ENCODE results near the gene HMG20A. TPM values are rescaled to one million over a fixed set of nuclear protein-coding genes. Genes with fewer than 3 reads are reported as not detected.

The HMG20A gene
- total RNA-seq, 1 donor from 2014 or later: 35.5 TPM

- peak; percentile 81 for DNase-seq (ENCODE audit: low spot score)
- Mint-ChIP-seq H3K4me1 (ENCODE audit: low read depth) (peaks cover 49% of the 10 kb centered on the region), H3K36me3 (ENCODE audit: low read depth) (no peaks in the 10 kb centered on the region), H3K4me3 (ENCODE audit: unreplicated experiment) (no peak overlapping the region), H3K9me3 (ENCODE audit: low read depth) (peaks cover 3% of the 10 kb centered on the region), H3K27me3 (ENCODE audit: low read depth) (no peaks in the 10 kb centered on the region), H3K27ac (ENCODE audit: unreplicated experiment) (no peak overlapping the region)
- no peak for TF ChIP-seq CTCF (IDR thresholded peaks at IDR 0.05)
Measured at GRCh38 chr15:77529394-77530159, 108.9 kb downstream of the HMG20A start.

- no peaks in the 10 kb centered on the region for H3K27me3 Mint-ChIP-seq (ENCODE audit: low read depth)
- peaks cover 48% of the 10 kb centered on the region for H3K4me1 Mint-ChIP-seq (ENCODE audit: low read depth)
- DNase-seq (ENCODE audit: low spot score): peak; percentile 29
- H3K4me3 Mint-ChIP-seq (ENCODE audit: unreplicated experiment): no peak overlapping the region
- no peak for TF ChIP-seq CTCF (IDR thresholded peaks at IDR 0.05)
- no peak overlapping the region for H3K27ac Mint-ChIP-seq (ENCODE audit: unreplicated experiment)
- peaks cover 3% of the 10 kb centered on the region for H3K9me3 Mint-ChIP-seq (ENCODE audit: low read depth)
- no peaks in the 10 kb centered on the region for H3K36me3 Mint-ChIP-seq (ENCODE audit: low read depth)
Measured at GRCh38 chr15:77530576-77530975, 109.9 kb downstream of the HMG20A start.

- H3K27ac Mint-ChIP-seq (ENCODE audit: unreplicated experiment): no peak overlapping the region
- H3K36me3 Mint-ChIP-seq (ENCODE audit: low read depth): no peaks in the 10 kb centered on the region
- H3K4me1 Mint-ChIP-seq (ENCODE audit: low read depth): peaks cover 41% of the 10 kb centered on the region
- peaks cover 3% of the 10 kb centered on the region for H3K9me3 Mint-ChIP-seq (ENCODE audit: low read depth)
- DNase-seq (ENCODE audit: low spot score): peak; percentile 74
- H3K4me3 Mint-ChIP-seq (ENCODE audit: unreplicated experiment): no peak overlapping the region
- H3K27me3 Mint-ChIP-seq (ENCODE audit: low read depth): no peaks in the 10 kb centered on the region
- no peak for TF ChIP-seq CTCF (IDR thresholded peaks at IDR 0.05)
Measured at GRCh38 chr15:77531191-77532000, 110.7 kb downstream of the HMG20A start.

GRCh38 chr15:77532067-77532710, 111.5 kb downstream of the HMG20A start:
- H3K27me3 Mint-ChIP-seq (ENCODE audit: low read depth): no peaks in the 10 kb centered on the region
- peaks cover 33% of the 10 kb centered on the region for H3K4me1 Mint-ChIP-seq (ENCODE audit: low read depth)
- no peaks in the 10 kb centered on the region for H3K36me3 Mint-ChIP-seq (ENCODE audit: low read depth)
- no peak overlapping the region for H3K27ac Mint-ChIP-seq (ENCODE audit: unreplicated experiment)
- peak; percentile 36 for DNase-seq (ENCODE audit: low spot score)
- no peak overlapping the region for H3K4me3 Mint-ChIP-seq (ENCODE audit: unreplicated experiment)
- H3K9me3 Mint-ChIP-seq (ENCODE audit: low read depth): peaks cover 3% of the 10 kb centered on the region
- TF ChIP-seq CTCF (IDR thresholded peaks at IDR 0.05): no peak

- DNase-seq (ENCODE audit: low spot score): peak; percentile 60
- peaks cover 26% of the 10 kb centered on the region for H3K4me1 Mint-ChIP-seq (ENCODE audit: low read depth)
- no peak overlapping the region for H3K4me3 Mint-ChIP-seq (ENCODE audit: unreplicated experiment)
- peaks cover 3% of the 10 kb centered on the region for H3K9me3 Mint-ChIP-seq (ENCODE audit: low read depth)
- no peak for TF ChIP-seq CTCF (IDR thresholded peaks at IDR 0.05)
- no peaks in the 10 kb centered on the region for H3K27me3 Mint-ChIP-seq (ENCODE audit: low read depth)
- H3K36me3 Mint-ChIP-seq (ENCODE audit: low read depth): no peaks in the 10 kb centered on the region
- no peak overlapping the region for H3K27ac Mint-ChIP-seq (ENCODE audit: unreplicated experiment)
Measured at GRCh38 chr15:77532846-77533245, 112.2 kb downstream of the HMG20A start.
